Mesenchymal stem cell (in vitro differentiated cells and primary cell): Measurements from ENCODE around the gene CKAP2L. TPM values are rescaled to one million over a fixed set of nuclear protein-coding genes. Genes with fewer than 3 reads are reported as not detected.

Experiments
- DNase-seq: peaks from one replicate; pipeline ENCODE4 v3.0.0-alpha.2; 2013
- H2AFZ ChIP-seq: one replicate; pipeline ENCODE4 v1.6.1; 2013; ENCODE audit warnings: low read depth, mild to moderate bottlenecking, control low read depth, inconsistent platforms, low read length, moderate library complexity
- H2AK5ac ChIP-seq: 2 replicates; pipeline ENCODE4 v1.6.1; 2013; ENCODE audit warnings: low read length, moderate library complexity, mild to moderate bottlenecking, inconsistent platforms; ENCODE audit not compliant: severe bottlenecking
- H2BK120ac ChIP-seq: one replicate; pipeline ENCODE4 v1.6.1; 2013; ENCODE audit warnings: low read depth, mild to moderate bottlenecking, inconsistent platforms, low read length, moderate library complexity
- H2BK12ac ChIP-seq, 2 experiments: one replicate each; pipeline ENCODE4 v1.6.1; 2013; ENCODE audit warnings: inconsistent platforms in 2 of 2, low read length in 2 of 2, mild to moderate bottlenecking in 2 of 2, moderate library complexity in 2 of 2, control low read depth in 1 of 2
- H2BK15ac ChIP-seq: one replicate; pipeline ENCODE4 v1.6.1; 2013; ENCODE audit warnings: mild to moderate bottlenecking, low read depth, inconsistent platforms; ENCODE audit not compliant: poor library complexity, severe bottlenecking
- H2BK5ac ChIP-seq: 2 replicates; pipeline ENCODE4 v1.6.1; 2013; ENCODE audit warnings: low read depth, mild to moderate bottlenecking, low read length, control low read depth, inconsistent platforms; ENCODE audit not compliant: poor library complexity, severe bottlenecking
- H3K14ac ChIP-seq, 2 experiments: one replicate each; pipeline ENCODE4 v1.6.1; 2013; ENCODE audit warnings: inconsistent platforms in 2 of 2, low read length in 2 of 2, control low read depth in 1 of 2, mild to moderate bottlenecking in 1 of 2, moderate library complexity in 1 of 2
- H3K18ac ChIP-seq, 2 experiments: one replicate each; pipeline ENCODE4 v1.6.1; 2013; ENCODE audit warnings: inconsistent platforms in 2 of 2, low read length in 2 of 2, control low read depth in 1 of 2, low read depth in 1 of 2, mild to moderate bottlenecking in 1 of 2
- H3K23ac ChIP-seq, 2 experiments: one replicate each; pipeline ENCODE4 v1.6.1; 2013; ENCODE audit warnings: inconsistent platforms in 2 of 2, low read length in 2 of 2, mild to moderate bottlenecking in 2 of 2, moderate library complexity in 2 of 2, control low read depth in 1 of 2
- H3K27ac ChIP-seq: 2 replicates; pipeline ENCODE4 v1.5.1; 2013; ENCODE audit warnings: mild to moderate bottlenecking, moderate library complexity, low read length, control low read depth, inconsistent platforms; ENCODE audit not compliant: poor library complexity, severe bottlenecking
- H3K27me3 ChIP-seq, 2 experiments: 2 replicates each; pipeline versions ENCODE4 v1.6.1 to v1.7.0; 2013; ENCODE audit warnings: low read length in 2 of 2, mild to moderate bottlenecking in 2 of 2, moderate library complexity in 2 of 2, control low read depth in 1 of 2, inconsistent platforms in 1 of 2; ENCODE audit not compliant: control insufficient read depth in 1 of 2, insufficient read depth in 1 of 2
- H3K36me3 ChIP-seq, 2 experiments: 2 replicates each; pipeline versions ENCODE4 v1.6.1 to v1.7.0; 2013; ENCODE audit warnings: low read length in 2 of 2, control low read depth in 1 of 2, inconsistent platforms in 1 of 2, low read depth in 1 of 2, mild to moderate bottlenecking in 1 of 2; ENCODE audit not compliant: insufficient read depth in 2 of 2, control insufficient read depth in 1 of 2
- H3K4ac ChIP-seq, 2 experiments: one replicate each; pipeline ENCODE4 v1.6.1; 2013; ENCODE audit warnings: inconsistent platforms in 2 of 2, low read length in 2 of 2, mild to moderate bottlenecking in 2 of 2, moderate library complexity in 2 of 2, control low read depth in 1 of 2, low read depth in 1 of 2
- H3K4me1 ChIP-seq: 2 replicates; pipeline ENCODE4 v1.6.1; 2013; ENCODE audit warnings: low read depth, low read length, control low read depth; ENCODE audit not compliant: control insufficient read depth, insufficient read depth
- H3K4me2 ChIP-seq: 2 replicates; pipeline ENCODE4 v1.6.1; 2013; ENCODE audit warnings: low read length, mild to moderate bottlenecking, inconsistent platforms; ENCODE audit not compliant: poor library complexity, severe bottlenecking
- H3K4me3 ChIP-seq, 2 experiments: 2 replicates each; pipeline versions ENCODE4 v1.5.1 to v1.7.0; 2013; ENCODE audit warnings: low read length in 2 of 2, mild to moderate bottlenecking in 2 of 2, control low read depth in 1 of 2, low read depth in 1 of 2; ENCODE audit not compliant: insufficient read depth in 1 of 2
- H3K79me1 ChIP-seq: replicated peaks from 2 replicates; pipeline ENCODE4 v1.6.1; 2013; ENCODE audit warnings: mild to moderate bottlenecking, control low read depth, low read length, inconsistent platforms; ENCODE audit not compliant: poor library complexity, severe bottlenecking
- H3K9ac ChIP-seq: 2 replicates; pipeline ENCODE4 v1.7.0; 2013; ENCODE audit warnings: mild to moderate bottlenecking, low read length, moderate library complexity
- H3K9me3 ChIP-seq: 2 replicates; pipeline ENCODE4 v1.7.0; 2013; ENCODE audit warnings: mild to moderate bottlenecking, low read length; ENCODE audit not compliant: control insufficient read depth
- H4K8ac ChIP-seq: one replicate; pipeline ENCODE4 v1.6.1; 2013; ENCODE audit warnings: inconsistent platforms, mild to moderate bottlenecking, low read length, moderate library complexity
- H4K91ac ChIP-seq: one replicate; pipeline ENCODE4 v1.6.1; 2013; ENCODE audit warnings: mild to moderate bottlenecking, low read length, inconsistent platforms
- WGBS: methylation state at CpG from one replicate; pipeline ENCODE4 v1.1.7; 2013; ENCODE audit warnings: mixed read lengths; 5-methylcytosine and 5-hydroxymethylcytosine counted together
- polyA plus RNA-seq, 2 experiments: library from polyadenylated mRNA; stranded (reverse); fragments of 200-250 nt; gene quantifications; one replicate each; pipeline ENCODE4 v1.2.3, GENCODE V29; 2013

The CKAP2L gene, protein sequence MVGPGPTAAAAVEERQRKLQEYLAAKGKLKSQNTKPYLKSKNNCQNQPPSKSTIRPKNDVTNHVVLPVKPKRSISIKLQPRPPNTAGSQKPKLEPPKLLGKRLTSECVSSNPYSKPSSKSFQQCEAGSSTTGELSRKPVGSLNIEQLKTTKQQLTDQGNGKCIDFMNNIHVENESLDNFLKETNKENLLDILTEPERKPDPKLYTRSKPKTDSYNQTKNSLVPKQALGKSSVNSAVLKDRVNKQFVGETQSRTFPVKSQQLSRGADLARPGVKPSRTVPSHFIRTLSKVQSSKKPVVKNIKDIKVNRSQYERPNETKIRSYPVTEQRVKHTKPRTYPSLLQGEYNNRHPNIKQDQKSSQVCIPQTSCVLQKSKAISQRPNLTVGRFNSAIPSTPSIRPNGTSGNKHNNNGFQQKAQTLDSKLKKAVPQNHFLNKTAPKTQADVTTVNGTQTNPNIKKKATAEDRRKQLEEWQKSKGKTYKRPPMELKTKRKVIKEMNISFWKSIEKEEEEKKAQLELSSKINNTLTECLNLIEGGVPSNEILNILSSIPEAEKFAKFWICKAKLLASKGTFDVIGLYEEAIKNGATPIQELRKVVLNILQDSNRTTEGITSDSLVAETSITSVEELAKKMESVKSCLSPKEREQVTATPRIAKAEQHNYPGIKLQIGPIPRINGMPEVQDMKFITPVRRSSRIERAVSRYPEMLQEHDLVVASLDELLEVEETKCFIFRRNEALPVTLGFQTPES
- polyA plus RNA-seq (2013, experiment 1 of 2) = 2.7 TPM
- 3.1 TPM for polyA plus RNA-seq (2013, experiment 2 of 2)

DNA sequence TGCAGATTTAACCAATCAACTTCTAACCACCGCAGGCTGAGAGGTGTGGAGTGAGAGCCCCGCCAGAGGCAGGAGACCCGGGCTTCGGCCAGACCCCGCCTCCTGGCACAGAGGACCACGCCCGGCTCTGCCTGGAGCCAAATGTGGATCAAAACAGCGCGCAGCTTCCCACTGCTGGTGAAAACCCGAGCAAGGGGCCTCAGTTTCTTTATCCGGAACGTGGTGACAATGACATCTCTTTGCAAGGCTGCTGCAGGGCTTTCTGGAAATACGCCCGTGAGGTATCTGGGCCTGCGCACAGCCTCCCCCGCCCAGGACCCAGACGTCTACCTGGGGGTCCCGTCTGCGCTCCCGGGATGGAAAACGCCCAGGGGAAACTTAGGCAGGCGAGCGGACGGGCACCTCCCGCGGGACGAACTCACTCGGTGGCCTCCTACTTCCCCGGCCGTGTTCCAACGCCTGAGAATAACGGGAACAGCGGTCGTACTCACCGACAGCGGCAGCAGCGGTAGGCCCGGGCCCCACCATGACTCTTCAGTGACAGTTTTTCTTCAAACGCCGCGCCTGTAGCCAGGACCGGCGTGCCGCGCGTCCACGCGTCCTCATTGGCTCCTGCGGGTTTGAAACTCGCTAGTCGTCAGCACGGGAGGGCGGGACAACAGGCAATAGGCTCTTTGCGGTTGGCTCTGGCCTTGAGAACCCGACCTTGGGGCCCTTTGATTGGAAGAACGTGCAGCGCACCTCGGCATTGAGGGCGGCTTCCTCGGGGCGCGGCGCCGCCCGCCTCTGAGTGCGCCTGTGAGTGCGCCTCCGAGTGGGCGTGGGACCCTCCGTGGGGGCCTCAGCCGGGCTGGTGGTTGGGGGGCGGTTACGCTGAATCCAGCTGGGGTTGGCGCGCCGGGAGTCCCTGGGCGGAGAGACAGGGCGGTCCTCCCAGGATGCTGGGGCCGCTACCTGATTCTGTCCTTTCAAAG lies at the start of gene CKAP2L:
Gene CKAP2L, minus strand, starts transcription at position 539 of the 974 bp plus-strand sequence. Its CDS starts 11 bp downstream, at position 528.
- DNase-seq = peak; percentile 98
- Histone ChIP-seq H3K9ac (peak within 1 kb of the TSS; percentile 80), H3K23ac (no peak within 1 kb of the TSS), H2BK15ac (peak within 1 kb of the TSS; percentile 12), H3K79me1 (peaks cover 18% of the 10 kb centered on the region), H2BK12ac (peak within 1 kb of the TSS in 1 of 2 experiments; percentile 87), H3K36me3 (no peaks in the 10 kb centered on the region), H3K9me3 (no peaks in the 10 kb centered on the region), H3K4me1 (peaks cover 1% of the 10 kb centered on the region), H3K4me3 (peak within 1 kb of the TSS; percentile 80 to 95), H4K91ac (no peak within 1 kb of the TSS), H2AK5ac (no peak within 1 kb of the TSS), H4K8ac (peak within 1 kb of the TSS; percentile 42), H3K4ac (peak within 1 kb of the TSS in 1 of 2 experiments; percentile 41), H3K18ac (peak within 1 kb of the TSS; percentile 30 to 37), H3K27ac (no peak within 1 kb of the TSS), H3K4me2 (peak within 1 kb of the TSS; percentile 99), H2BK5ac (peak within 1 kb of the TSS; percentile 59), H3K14ac (no peak within 1 kb of the TSS), H2AFZ (peak within 1 kb of the TSS; percentile 49), H3K27me3 (no peaks in the 10 kb centered on the region), H2BK120ac (peak within 1 kb of the TSS; percentile 23)
- under 1% methylated on average over 74 of the region's 79 CpGs for WGBS

GRCh38 chr2:112813280-112813966 lies 49.0 kb upstream of the CKAP2L start:
- H2AFZ ChIP-seq = no peak overlapping the region
- no peaks in the 10 kb centered on the region for H3K79me1 ChIP-seq
- no peak overlapping the region for H2BK5ac ChIP-seq
- peak overlapping the region; percentile 57 for H3K9ac ChIP-seq
- H3K23ac ChIP-seq = no peak overlapping the region
- H3K27ac ChIP-seq = peak overlapping the region; percentile 77
- peak overlapping the region; percentile 68 for H2AK5ac ChIP-seq
- no peak for DNase-seq
- H3K14ac ChIP-seq = no peak overlapping the region
- peak overlapping the region in 1 of 2 experiments; percentile 35 for H3K4ac ChIP-seq
- no peaks in the 10 kb centered on the region for H3K27me3 ChIP-seq
- H2BK12ac ChIP-seq = peak overlapping the region in 1 of 2 experiments; percentile 75
- peak overlapping the region in 1 of 2 experiments; percentile 41 for H3K18ac ChIP-seq
- H3K4me1 ChIP-seq = peaks cover 11% of the 10 kb centered on the region
- H3K9me3 ChIP-seq = no peaks in the 10 kb centered on the region
- H3K36me3 ChIP-seq = no peaks in the 10 kb centered on the region
- H2BK15ac ChIP-seq = no peak overlapping the region
- no peak overlapping the region for H4K8ac ChIP-seq
- WGBS = 95% methylated on average over 8 of the region's 10 CpGs
- H4K91ac ChIP-seq = no peak overlapping the region
- H3K4me3 ChIP-seq = no peak overlapping the region
- no peak overlapping the region for H2BK120ac ChIP-seq
- H3K4me2 ChIP-seq = no peak overlapping the region

DNA sequence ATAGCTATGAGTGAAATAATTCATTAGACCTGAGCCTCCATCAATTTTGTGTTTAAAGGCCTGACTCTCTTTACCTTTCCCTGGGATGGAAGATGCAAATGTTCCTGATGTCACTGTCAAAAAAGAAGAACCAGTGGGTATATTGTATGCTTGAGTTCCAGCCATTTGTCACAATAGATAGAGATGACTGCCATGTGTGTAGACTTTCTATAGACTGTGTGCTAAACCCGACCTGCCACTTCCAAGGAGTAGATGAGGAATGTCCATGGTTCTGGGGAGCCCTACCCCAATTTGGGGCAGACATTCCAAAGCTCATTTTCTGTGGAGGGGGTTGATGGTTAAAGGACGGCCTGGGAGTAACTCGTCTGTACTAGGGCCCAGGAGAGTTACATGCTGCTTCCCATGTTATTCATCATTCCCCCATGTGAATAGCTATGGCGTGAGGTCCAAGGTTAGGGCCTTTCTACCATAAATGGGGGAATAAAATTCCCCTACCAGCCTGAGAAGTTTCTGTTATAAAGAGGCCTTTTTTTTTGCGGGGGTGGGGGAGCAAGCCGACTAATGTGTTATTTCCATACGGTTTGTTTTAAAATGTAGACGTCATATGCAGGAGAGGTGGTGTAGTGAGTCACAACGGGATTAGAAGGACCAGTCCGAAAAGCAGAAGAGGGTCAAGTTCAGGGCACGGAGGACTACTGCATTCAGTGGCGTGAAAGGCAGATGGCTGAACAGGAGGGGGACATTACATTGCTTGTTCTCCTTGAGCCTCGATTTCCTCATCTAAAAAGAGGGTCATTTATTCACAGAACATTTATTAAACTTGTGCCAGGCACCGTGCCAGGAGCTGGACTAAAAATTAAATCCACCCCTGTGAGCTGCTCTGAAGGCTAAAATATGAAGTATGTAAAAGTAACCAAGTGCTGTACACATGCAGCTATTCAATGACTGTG lies 48.2 kb upstream of the CKAP2L start:
- H3K9ac ChIP-seq = peak overlapping the region; percentile 57
- WGBS = 50% methylated on average over 12 of the region's 14 CpGs
- peak overlapping the region; percentile 11 to 30 for H3K18ac ChIP-seq
- peak overlapping the region; percentile 81 for H2AK5ac ChIP-seq
- H3K4me1 ChIP-seq = peaks cover 10% of the 10 kb centered on the region
- H3K27me3 ChIP-seq = no peaks in the 10 kb centered on the region
- H3K4ac ChIP-seq = peak overlapping the region; percentile 3 to 24
- H3K4me2 ChIP-seq = no peak overlapping the region
- H2BK5ac ChIP-seq = no peak overlapping the region
- peak overlapping the region; percentile 14 to 40 for H2BK12ac ChIP-seq
- peak; percentile 84 for DNase-seq
- no peak overlapping the region for H2AFZ ChIP-seq
- no peak overlapping the region for H2BK15ac ChIP-seq
- peaks cover under 1% of the 10 kb centered on the region for H3K9me3 ChIP-seq
- no peaks in the 10 kb centered on the region for H3K36me3 ChIP-seq
- H3K23ac ChIP-seq = no peak overlapping the region
- no peaks in the 10 kb centered on the region for H3K79me1 ChIP-seq
- H3K27ac ChIP-seq = peak overlapping the region; percentile 30
- no peak overlapping the region for H3K14ac ChIP-seq
- H4K8ac ChIP-seq = peak overlapping the region; percentile 90
- H3K4me3 ChIP-seq = no peak overlapping the region
- H4K91ac ChIP-seq = peak overlapping the region; percentile 66
- H2BK120ac ChIP-seq = peak overlapping the region; percentile 84
